ENCODE results near the gene GRB10. TPM values are rescaled to one million over a fixed set of nuclear protein-coding genes. Genes with fewer than 3 reads are reported as not detected.
"Not testable (repeated sequence)": the region's sequence is repeated elsewhere in the genome, so short reads cannot be mapped to it uniquely, and the experiment has no call there.

The GRB10 gene
- total RNA-seq, 8 experiments from 2014 or later, result 14.7 to 38.6 (median 30.9) TPM

DNA sequence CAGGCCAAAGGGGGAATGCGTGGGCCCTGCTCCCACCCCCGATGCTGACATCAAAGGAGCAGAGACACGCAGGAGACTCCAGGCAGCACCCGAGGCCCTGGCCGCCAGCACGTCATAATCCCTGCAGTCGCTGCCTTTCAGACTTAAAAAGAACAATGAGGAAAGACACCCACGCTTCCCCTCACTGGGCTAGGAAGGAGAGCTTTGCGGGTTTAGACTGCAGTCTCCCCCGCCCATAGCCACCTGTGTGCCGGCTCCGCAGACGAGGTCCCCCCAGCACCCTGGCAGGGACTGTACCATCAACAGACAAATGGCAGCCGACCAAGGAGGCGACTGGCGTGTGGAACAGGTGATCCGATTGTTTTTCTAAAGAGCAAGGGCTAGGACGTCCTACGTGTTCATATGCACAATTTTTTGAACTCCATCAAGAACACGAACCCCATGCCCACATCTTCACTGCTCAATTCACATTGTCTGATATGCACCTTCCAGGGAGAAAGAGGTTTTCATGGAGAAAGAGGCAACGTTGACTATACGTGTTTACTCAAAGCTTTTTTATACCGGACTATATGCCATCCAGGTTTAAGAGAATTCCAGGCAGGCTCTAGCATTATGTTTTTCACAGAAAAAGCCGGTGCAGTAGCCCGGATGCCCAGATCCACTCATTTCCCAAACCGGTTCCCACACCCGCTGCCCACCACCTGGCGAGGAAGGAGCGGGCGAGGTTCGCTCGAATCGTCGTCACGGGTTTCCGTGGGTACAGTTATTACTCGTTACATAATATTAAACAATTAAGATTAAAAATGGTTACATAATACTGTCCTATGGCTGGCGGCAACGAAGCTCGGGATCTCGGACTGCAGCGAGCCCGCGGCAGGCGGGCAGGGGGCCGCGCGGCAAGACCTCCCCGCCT is 1.1 kb downstream of the GRB10 start:
- peaks cover 0 to 15% of the 10 kb centered on the region in 2 donors for H3K4me1 ChIP-seq (replicated peaks in 1 of 2)
- 35 to 100% (median 76%) methylated on average over 1 to 13 of the region's 49 CpGs; no CpG with 5 or more reads in 3 of the 10 experiments for WGBS, 10 experiments
- in situ Hi-C loops (cut with MboI; ENCODE audit: low pct_unique_long_range_greater_than_20kb in 2 of 9, low sequenced_read_pairs in 9 of 9, unreplicated experiment in 9 of 9), result no loop called here
- peak in 1 of 8 experiments; percentile 8 for ATAC-seq (replicated peaks in 6 of 8)
- peak overlapping the region; percentile 40 to 65 (median 54) for H3K4me3 ChIP-seq
- H3K27ac ChIP-seq, result no peak overlapping the region

DNA sequence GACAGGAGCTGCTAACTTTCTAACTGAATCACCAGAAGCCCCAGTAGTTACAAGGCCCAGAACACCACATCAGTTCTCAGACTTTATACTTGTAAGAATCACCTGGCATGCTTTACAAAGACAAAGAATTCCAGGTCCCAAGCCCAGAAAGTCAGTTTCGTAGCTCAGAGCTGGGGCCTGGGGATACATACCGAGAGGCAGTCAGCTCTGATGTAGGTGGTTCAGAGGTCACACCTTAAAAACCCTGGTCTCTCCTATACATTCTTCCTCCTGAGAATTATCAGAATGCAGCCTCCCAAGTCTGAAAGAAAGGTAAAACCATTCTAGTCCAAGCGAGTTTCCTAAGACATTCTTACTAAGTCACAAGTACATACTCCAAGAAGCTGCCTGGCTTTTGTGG is 2.3 kb downstream of the GRB10 start:
- in situ Hi-C loops (cut with MboI; ENCODE audit: low pct_unique_long_range_greater_than_20kb in 2 of 9, low sequenced_read_pairs in 9 of 9, unreplicated experiment in 9 of 9), result no loop called here
- Histone ChIP-seq H3K4me3 (no peak overlapping the region), H3K27ac (no peak overlapping the region), H3K4me1 (replicated peaks in 1 of 2) (peaks cover 0 to 15% of the 10 kb centered on the region in 2 donors)
- WGBS, 10 experiments, result 51 to 100% (median 95%) methylated on average over 1 to 3 of the region's 3 CpGs; no CpG with 5 or more reads in 6 of the 10 experiments
- no peak for ATAC-seq (replicated peaks in 6 of 8)

DNA sequence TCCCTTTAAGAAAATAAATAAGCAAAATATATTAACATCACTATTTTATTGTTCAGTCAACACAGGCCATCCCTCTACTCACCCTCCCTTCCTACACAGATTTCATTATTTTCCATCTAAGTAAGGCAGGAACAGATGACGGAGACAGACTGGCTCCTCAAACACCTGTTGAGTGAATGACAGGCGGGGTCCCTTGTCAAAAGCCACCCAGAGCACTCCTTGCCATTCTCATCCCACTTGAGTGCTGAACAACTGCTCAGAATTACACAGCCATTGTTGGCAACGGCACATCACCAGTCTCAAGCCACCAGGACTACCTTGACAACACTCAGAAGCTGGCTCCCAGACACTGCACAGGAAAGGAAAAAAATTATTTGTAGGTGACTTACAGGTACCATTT is 3.3 kb downstream of the GRB10 start:
- Histone ChIP-seq H3K4me3 (no peak overlapping the region), H3K27ac (no peak overlapping the region), H3K4me1 (replicated peaks in 1 of 2) (peaks cover 0 to 12% of the 10 kb centered on the region in 2 donors)
- 94 to 100% (median 95%) methylated on average over 1 to 3 of the region's 3 CpGs; no CpG with 5 or more reads in 4 of the 10 experiments for WGBS, 10 experiments
- in situ Hi-C loops (cut with MboI; ENCODE audit: low pct_unique_long_range_greater_than_20kb in 2 of 9, low sequenced_read_pairs in 9 of 9, unreplicated experiment in 9 of 9), result no loop called here
- no peak for ATAC-seq (replicated peaks in 6 of 8)

DNA sequence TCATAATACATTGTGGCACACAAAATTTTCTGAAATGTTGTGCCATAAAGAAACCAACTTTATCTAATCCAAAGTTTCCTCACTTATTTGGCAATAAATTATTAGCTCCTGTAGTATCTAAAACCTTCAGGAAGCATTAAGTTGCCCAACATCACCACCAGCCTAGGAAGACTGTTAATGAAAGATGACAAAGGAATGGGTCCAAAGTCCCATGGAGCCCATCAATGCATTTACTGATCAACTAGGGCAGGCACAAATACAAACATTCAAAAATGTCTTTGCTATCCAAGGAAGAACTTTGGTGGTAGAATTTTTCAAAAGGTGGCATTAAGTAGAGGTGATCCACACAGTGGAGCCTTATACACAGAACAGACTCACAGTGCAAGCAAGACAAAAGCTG is 4.5 kb downstream of the GRB10 start:
- no peak for ATAC-seq (replicated peaks in 6 of 8)
- no peak overlapping the region for H3K4me3 ChIP-seq
- in situ Hi-C loops (cut with MboI; ENCODE audit: low pct_unique_long_range_greater_than_20kb in 2 of 9, low sequenced_read_pairs in 9 of 9, unreplicated experiment in 9 of 9), result no loop called here
- no peak overlapping the region for H3K27ac ChIP-seq
- no peaks in the 10 kb centered on the region for H3K4me1 ChIP-seq (replicated peaks in 1 of 2)

DNA sequence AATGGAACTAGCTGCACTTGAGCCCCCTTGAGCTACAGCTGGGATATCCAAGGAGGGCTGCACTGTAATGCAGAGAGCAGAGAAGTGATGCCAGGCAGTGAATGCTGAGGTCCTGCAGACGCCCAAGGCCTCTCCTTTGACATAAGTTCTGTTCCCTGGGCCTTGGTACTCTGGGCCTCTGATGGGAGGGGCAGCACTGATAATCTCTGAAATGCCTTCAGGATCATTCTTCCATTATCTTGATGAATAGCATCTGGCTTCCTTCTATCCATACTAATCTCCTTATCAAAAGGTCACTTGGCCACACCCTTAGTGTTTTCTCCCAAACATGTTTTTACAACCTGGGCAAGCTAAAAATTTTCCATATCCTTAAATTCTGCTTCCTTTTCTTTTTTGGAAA is 6.9 kb downstream of the GRB10 start:
- in situ Hi-C loops (cut with MboI; ENCODE audit: low pct_unique_long_range_greater_than_20kb in 2 of 9, low sequenced_read_pairs in 9 of 9, unreplicated experiment in 9 of 9), result no loop called here
- H3K27ac ChIP-seq, result no peak overlapping the region
- H3K4me1 ChIP-seq (replicated peaks in 1 of 2), result no peaks in the 10 kb centered on the region
- peak in 2 of 8 experiments; percentile 26 to 53 for ATAC-seq (replicated peaks in 6 of 8)
- 100% methylated on average over 1 of the region's 1 CpG; no CpG with 5 or more reads in 9 of the 10 experiments for WGBS, 10 experiments
- no peak overlapping the region for H3K4me3 ChIP-seq

DNA sequence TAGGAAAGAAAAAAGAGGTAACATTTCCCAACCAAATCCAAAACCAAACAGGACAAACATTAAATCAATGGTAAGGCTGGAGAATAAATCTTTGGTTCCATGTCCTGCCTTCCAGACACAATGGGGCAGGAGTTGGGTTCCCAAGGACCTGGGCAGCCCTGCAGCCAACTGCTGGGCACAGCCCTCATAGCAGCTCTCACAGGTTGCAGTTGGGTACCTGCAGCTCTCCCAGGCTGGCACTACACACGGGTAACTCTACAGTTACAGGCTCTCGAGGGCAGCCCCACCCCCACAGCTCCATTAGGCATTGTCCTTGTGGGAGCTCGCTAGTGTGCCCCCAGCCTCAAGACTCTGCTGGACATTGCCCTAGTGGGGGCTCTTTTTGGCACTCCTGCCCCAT is 7.5 kb downstream of the GRB10 start:
- 80 to 100% (median 87%) methylated on average over 1 to 3 of the region's 3 CpGs; no CpG with 5 or more reads in 7 of the 10 experiments for WGBS, 10 experiments
- Histone ChIP-seq H3K4me3 (no peak overlapping the region), H3K27ac (no peak overlapping the region), H3K4me1 (replicated peaks in 1 of 2) (no peaks in the 10 kb centered on the region)
- no peak for ATAC-seq (replicated peaks in 6 of 8)
- in situ Hi-C loops (cut with MboI; ENCODE audit: low pct_unique_long_range_greater_than_20kb in 2 of 9, low sequenced_read_pairs in 9 of 9, unreplicated experiment in 9 of 9), result no loop called here

DNA sequence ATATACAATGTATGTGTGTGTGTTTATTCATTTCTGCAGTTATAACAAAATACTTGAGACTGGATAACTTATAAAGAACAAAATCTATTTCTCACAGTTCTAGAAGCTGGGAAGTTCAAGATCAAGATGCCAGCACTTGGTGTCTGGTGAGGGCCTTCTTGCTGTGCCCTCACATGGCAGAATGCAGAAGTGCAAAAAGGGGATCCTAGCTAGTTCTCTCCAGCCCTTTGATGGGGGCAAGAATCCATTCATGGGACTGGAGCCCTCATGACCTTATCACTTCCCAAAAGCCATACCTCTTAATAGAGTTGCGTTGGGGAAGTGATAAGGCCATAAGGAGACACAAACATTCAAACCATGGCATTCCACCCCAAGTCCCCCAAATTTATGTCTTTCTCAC is 8.4 kb downstream of the GRB10 start:
- 83 to 100% (median 93%) methylated on average over 1 of the region's 1 CpG; no CpG with 5 or more reads in 6 of the 10 experiments for WGBS, 10 experiments
- Histone ChIP-seq H3K4me1 (replicated peaks in 1 of 2) (no peaks in the 10 kb centered on the region), H3K4me3 (no peak overlapping the region), H3K27ac (no peak overlapping the region)
- in situ Hi-C loops (cut with MboI; ENCODE audit: low pct_unique_long_range_greater_than_20kb in 2 of 9, low sequenced_read_pairs in 9 of 9, unreplicated experiment in 9 of 9), result no loop called here
- no peak for ATAC-seq (replicated peaks in 6 of 8)

DNA sequence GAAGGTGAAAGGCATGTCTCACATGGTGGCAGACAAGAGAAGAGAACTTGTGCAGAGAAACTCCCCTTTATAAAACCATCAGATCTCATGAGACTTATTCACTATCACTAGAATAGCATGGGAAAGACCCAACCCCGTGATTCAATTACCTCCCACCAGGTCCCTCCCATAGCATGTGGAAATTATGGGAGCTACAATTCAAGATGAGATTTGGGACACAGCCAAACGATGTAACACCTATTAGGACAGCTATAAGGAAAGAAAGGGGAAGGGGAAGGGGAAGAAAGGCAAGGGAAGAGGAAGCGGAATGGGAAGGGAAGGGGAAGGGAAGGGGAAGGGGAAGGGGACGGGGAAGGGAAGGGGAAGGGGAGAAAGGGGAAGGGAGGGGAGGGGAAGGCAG is 9.6 kb downstream of the GRB10 start:
- 60 to 100% (median 86%) methylated on average over 1 to 2 of the region's 4 CpGs; no CpG with 5 or more reads in 3 of the 10 experiments for WGBS, 10 experiments

DNA sequence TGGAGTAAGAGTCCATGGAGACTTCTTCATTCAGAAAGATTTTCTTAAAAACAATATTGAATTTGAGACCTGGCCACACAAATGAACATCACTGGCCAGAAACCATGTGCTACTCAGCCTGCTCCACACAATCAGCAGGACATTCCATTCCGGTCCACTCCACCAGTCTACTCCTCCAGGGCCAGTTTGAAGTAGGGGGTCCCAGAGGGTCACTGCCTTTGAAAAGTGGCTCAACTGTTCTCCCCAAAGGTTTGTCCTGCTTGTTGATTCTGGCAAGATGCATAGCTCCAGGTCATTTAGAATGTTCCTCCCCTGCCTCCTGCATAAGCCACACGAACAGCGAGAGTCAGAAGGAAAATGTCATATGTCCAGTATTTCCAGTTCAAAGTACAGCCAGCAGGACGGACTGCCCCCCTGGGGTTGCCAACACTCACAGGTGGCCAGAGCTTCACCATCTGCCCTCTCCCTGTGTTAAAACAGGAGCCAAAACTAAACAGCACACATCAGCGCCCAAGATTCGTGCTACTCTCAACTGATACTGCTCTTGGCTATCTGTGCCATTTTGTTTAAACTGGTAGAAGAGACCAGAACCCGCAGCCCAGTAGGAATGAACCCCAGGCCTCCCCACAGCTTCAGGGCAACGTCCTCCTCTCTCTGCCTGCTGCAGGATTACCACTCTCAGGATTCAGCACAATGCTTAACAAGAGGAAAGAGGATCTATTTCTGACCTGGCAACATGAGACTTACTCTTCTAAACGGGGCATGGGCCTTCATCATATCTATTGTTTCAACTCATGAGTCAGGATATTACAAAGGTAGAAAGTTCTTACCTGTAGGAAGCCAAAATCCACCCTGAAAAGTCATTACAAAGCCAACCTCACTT is 11.3 kb downstream of the GRB10 start:
- Histone ChIP-seq H3K4me3 (no peak overlapping the region), H3K27ac (no peak overlapping the region), H3K4me1 (replicated peaks in 1 of 2) (peaks cover 7% of the 10 kb centered on the region in 2 donors)
- WGBS, 10 experiments, result 79 to 100% (median 99%) methylated on average over 1 to 7 of the region's 9 CpGs; no CpG with 5 or more reads in 2 of the 10 experiments
- in situ Hi-C loops (cut with MboI; ENCODE audit: low pct_unique_long_range_greater_than_20kb in 2 of 9, low sequenced_read_pairs in 9 of 9, unreplicated experiment in 9 of 9), result no loop called here
- ATAC-seq (replicated peaks in 6 of 8), result no peak

More for the DNA sequence above, 9.6 kb downstream of the GRB10 start:
- H3K4me3 ChIP-seq; H3K4me1 ChIP-seq (replicated peaks in 1 of 2); ATAC-seq (replicated peaks in 6 of 8); H3K27ac ChIP-seq; in situ Hi-C loops (cut with MboI; ENCODE audit: low pct_unique_long_range_greater_than_20kb in 2 of 9, low sequenced_read_pairs in 9 of 9, unreplicated experiment in 9 of 9): not testable (repeated sequence)

DNA sequence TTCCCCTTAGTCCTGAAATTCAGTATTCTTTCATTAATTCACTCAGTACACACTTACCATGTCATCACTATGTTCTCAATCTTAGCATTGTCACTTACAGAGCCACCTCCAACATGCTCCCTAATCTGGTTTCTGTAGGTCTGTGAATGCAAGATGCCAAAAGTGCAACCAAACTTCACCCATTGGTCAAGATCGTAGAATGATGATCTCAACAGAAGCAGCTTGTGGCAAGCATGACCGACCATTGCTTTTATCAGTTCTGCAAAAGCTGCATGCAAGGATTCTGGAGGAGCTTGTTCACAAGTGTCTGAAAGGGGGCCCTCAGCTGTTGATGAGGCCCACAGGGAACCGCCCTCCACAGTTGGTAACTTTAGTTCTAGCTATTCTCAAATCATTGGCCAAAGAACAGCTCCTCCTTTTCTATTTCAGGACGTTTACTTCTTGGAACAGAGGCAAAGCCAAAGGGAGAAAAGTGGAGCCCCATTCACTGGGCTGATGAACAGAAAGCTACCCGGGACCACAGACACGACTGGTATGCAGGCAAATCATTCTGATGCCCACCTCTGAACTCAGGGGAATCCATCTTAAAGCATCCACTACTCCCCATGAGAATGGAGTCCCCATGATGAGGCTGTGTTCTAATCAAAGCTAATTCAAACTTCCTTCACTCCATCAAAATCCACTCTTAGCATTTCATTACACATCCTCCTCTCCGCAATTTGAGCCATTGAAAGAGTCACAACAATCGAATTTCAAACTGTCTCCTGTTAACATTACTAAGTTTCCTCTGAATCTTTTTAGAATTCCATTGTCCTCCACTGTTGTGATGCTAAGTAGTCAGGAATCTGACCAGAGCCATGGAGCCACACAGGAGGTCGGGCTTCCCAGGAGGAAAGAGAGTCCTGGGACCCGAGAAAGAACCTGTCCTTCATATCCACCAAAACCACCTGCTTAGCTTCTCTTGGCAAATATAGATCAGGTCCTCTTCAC is 13.9 kb downstream of the GRB10 start:
- Histone ChIP-seq H3K4me3 (no peak overlapping the region), H3K4me1 (replicated peaks in 1 of 2) (peaks cover 9 to 11% of the 10 kb centered on the region in 2 donors), H3K27ac (no peak overlapping the region)
- no peak for ATAC-seq (replicated peaks in 6 of 8)
- in situ Hi-C loops (cut with MboI; ENCODE audit: low pct_unique_long_range_greater_than_20kb in 2 of 9, low sequenced_read_pairs in 9 of 9, unreplicated experiment in 9 of 9), result no loop called here
- 39 to 87% (median 74%) methylated on average over 3 to 9 of the region's 10 CpGs; no CpG with 5 or more reads in 2 of the 10 experiments for WGBS, 10 experiments

DNA sequence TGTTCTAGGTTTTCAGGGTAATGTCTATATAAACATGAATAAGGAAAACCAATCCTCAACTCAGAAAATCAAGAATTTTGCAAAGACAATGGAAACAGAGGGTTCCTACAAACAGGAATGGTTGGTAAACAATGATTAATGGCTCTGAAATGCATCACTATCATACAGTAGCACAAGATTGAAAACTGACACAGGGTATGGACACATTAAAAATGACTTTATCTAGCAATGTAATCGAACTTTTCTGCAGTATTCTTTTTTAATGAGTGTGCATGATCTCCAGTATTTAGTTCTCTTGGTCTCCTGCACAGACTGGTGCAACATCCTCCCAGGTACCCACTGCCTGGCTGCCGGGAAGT is 15.9 kb downstream of the GRB10 start:
- no peak for ATAC-seq (replicated peaks in 6 of 8)
- no peak overlapping the region for H3K4me3 ChIP-seq
- peaks cover 9 to 11% of the 10 kb centered on the region in 2 donors for H3K4me1 ChIP-seq (replicated peaks in 1 of 2)
- H3K27ac ChIP-seq, result no peak overlapping the region
- in situ Hi-C loops (cut with MboI; ENCODE audit: low pct_unique_long_range_greater_than_20kb in 2 of 9, low sequenced_read_pairs in 9 of 9, unreplicated experiment in 9 of 9), result no loop called here
- 0 to 100% (median 100%) methylated on average over 1 of the region's 2 CpGs; no CpG with 5 or more reads in 5 of the 10 experiments for WGBS, 10 experiments
